Liver (tissue), 9 donors: ENCODE data around the gene UBE2E2. TPM values are rescaled to one million over a fixed set of nuclear protein-coding genes. Genes with fewer than 3 reads are reported as not detected.

Source experiments
- DNase-seq: peaks from one replicate; pipeline ENCODE4 v3.0.0-alpha.2; 2017; ENCODE audit warnings: low spot score
- H3K27ac ChIP-seq, 2 donors: one replicate each; pipeline ENCODE4 v1.7.0; 2013; ENCODE audit warnings: inconsistent platforms in 2 of 2, low read length in 2 of 2, control low read depth in 1 of 2, low read depth in 1 of 2, mild to moderate bottlenecking in 1 of 2
- H3K27me3 ChIP-seq, 4 donors: one replicate each; pipeline versions ENCODE4 v1.6.1 to v1.7.0; 2013; ENCODE audit warnings: low read length in 3 of 4, inconsistent platforms in 1 of 4, mild to moderate bottlenecking in 1 of 4, moderate library complexity in 1 of 4; ENCODE audit not compliant: control insufficient read depth in 4 of 4, insufficient read depth in 4 of 4
- H3K36me3 ChIP-seq, 4 donors: one replicate each; pipeline versions ENCODE4 v1.6.1 to v1.7.0; 2013; ENCODE audit warnings: low read length in 3 of 4, mild to moderate bottlenecking in 3 of 4, low read depth in 1 of 4, moderate library complexity in 1 of 4; ENCODE audit not compliant: control insufficient read depth in 4 of 4, insufficient read depth in 3 of 4
- H3K4me1 ChIP-seq, 4 donors: one replicate each; pipeline versions ENCODE4 v1.6.1 to v1.7.0; 2013; ENCODE audit warnings: low read length in 3 of 4, mild to moderate bottlenecking in 3 of 4, moderate library complexity in 1 of 4; ENCODE audit not compliant: control insufficient read depth in 4 of 4, insufficient read depth in 4 of 4
- H3K4me3 ChIP-seq, 3 donors: one replicate each; pipeline versions ENCODE4 v1.6.1 to v1.7.0; 2013; ENCODE audit warnings: low read length in 3 of 3, control low read depth in 1 of 3, low read depth in 1 of 3, mild to moderate bottlenecking in 1 of 3
- H3K9ac ChIP-seq, 2 donors: one replicate each; pipeline ENCODE4 v1.7.0; 2013; ENCODE audit warnings: low read length in 2 of 2, mild to moderate bottlenecking in 2 of 2, moderate library complexity in 2 of 2, control low read depth in 1 of 2, low read depth in 1 of 2
- H3K9me3 ChIP-seq, 4 donors: one replicate each; pipeline versions ENCODE4 v1.6.1 to v1.7.0; 2013; ENCODE audit warnings: low read length in 3 of 4; ENCODE audit not compliant: control insufficient read depth in 4 of 4
- ATF3 ChIP-seq: IDR thresholded peaks from 2 replicates; pipeline ENCODE4 v1.6.1; 2016; ENCODE audit warnings: antibody characterized with exemption
- CTCF ChIP-seq: fragments of 150-350 bp; IDR thresholded peaks from 2 replicates; pipeline ENCODE4 v1.5.1; 2017; ENCODE audit warnings: improper control_type of control experiment, low read depth, low read length; ENCODE audit not compliant: missing input control
- EGR1 ChIP-seq, 2 donors: IDR thresholded peaks; 2 replicates each; pipeline ENCODE4 v1.6.1; 2016 to 2018; ENCODE audit warnings: antibody characterized with exemption in 2 of 2, low read depth in 2 of 2
- FOXA1 ChIP-seq: IDR thresholded peaks from 2 replicates; pipeline ENCODE4 v1.6.1; 2016; ENCODE audit warnings: antibody characterized with exemption
- FOXA2 ChIP-seq: IDR thresholded peaks from 2 replicates; pipeline ENCODE4 v1.6.1; 2016; ENCODE audit warnings: antibody characterized with exemption
- GABPA ChIP-seq, 2 donors: IDR thresholded peaks in 1 of 2; conservative IDR thresholded peaks in 1 of 2; 2 replicates each; pipeline ENCODE4 v1.6.1; 2016; ENCODE audit warnings: antibody characterized with exemption in 2 of 2, mild to moderate bottlenecking in 1 of 2, moderate library complexity in 1 of 2
- HNF4A ChIP-seq, 2 donors: conservative IDR thresholded peaks; 2 replicates each; pipeline ENCODE4 v1.6.1; 2016; ENCODE audit warnings: antibody characterized with exemption in 2 of 2, mild to moderate bottlenecking in 2 of 2
- HNF4G ChIP-seq: IDR thresholded peaks from 2 replicates; pipeline ENCODE4 v1.6.1; 2016; ENCODE audit warnings: antibody characterized with exemption
- JUND ChIP-seq, 2 donors: IDR thresholded peaks; 2 replicates each; pipeline ENCODE4 v1.6.1; 2016; ENCODE audit warnings: antibody characterized with exemption in 2 of 2
- NR2F2 ChIP-seq: IDR thresholded peaks from 2 replicates; pipeline ENCODE4 v1.6.1; 2016; ENCODE audit warnings: antibody characterized with exemption
- RAD21 ChIP-seq, 2 donors: IDR thresholded peaks; 2 replicates each; pipeline ENCODE4 v1.6.1; 2016; ENCODE audit warnings: antibody characterized with exemption in 2 of 2, mild to moderate bottlenecking in 2 of 2
- REST ChIP-seq: IDR thresholded peaks from 2 replicates; pipeline ENCODE4 v1.6.1; 2016; ENCODE audit warnings: antibody characterized with exemption, mild to moderate bottlenecking
- SP1 ChIP-seq: IDR thresholded peaks from 2 replicates; pipeline ENCODE4 v1.6.1; 2018; ENCODE audit warnings: antibody characterized with exemption, mild to moderate bottlenecking
- TAF1 ChIP-seq: conservative IDR thresholded peaks from 2 replicates; pipeline ENCODE4 v1.6.1; 2016; ENCODE audit warnings: antibody characterized with exemption, mild to moderate bottlenecking
- YY1 ChIP-seq: IDR thresholded peaks from 2 replicates; pipeline ENCODE4 v1.6.1; 2016; ENCODE audit warnings: antibody characterized with exemption, mild to moderate bottlenecking
- ZBTB33 ChIP-seq: IDR thresholded peaks from 2 replicates; pipeline ENCODE4 v1.6.1; 2016; ENCODE audit warnings: antibody characterized with exemption
- WGBS: extraction: QIAGEN DNeasy Blood & Tissue Kit; methylation state at CpG from one replicate; pipeline ENCODE4 v1.1.7; 2013; 5-methylcytosine and 5-hydroxymethylcytosine counted together
- polyA plus RNA-seq, 2 donors: library from polyadenylated mRNA; stranded (reverse) in 1 of 2; unstranded in 1 of 2; fragments of 200-250 nt in 1 of 2; fragments of >200 nt in 1 of 2; fragmentation: Nextera tagmentation in 1 of 2; extraction: Ambion mirVana in 1 of 2; gene quantifications; one replicate each; pipeline versions ENCODE4 v1.2.1 to v1.2.3, GENCODE V29; 2013 to 2015
- total RNA-seq, 2 donors: library from RNA; depleted of rRNA; stranded (reverse); fragments of >200 nt; gene quantifications; one replicate each; pipeline ENCODE4 v1.2.3, GENCODE V29; 2014
- donor health status: healthy.
- donor health status: healthy.
- donor health status: healthy.
- donor health status: healthy.
- donor health status: healthy.

UBE2E2 gene
- total and polyA plus RNA-seq, 4 donors: 9.0 to 27.8 (median 16.8) TPM

DNA sequence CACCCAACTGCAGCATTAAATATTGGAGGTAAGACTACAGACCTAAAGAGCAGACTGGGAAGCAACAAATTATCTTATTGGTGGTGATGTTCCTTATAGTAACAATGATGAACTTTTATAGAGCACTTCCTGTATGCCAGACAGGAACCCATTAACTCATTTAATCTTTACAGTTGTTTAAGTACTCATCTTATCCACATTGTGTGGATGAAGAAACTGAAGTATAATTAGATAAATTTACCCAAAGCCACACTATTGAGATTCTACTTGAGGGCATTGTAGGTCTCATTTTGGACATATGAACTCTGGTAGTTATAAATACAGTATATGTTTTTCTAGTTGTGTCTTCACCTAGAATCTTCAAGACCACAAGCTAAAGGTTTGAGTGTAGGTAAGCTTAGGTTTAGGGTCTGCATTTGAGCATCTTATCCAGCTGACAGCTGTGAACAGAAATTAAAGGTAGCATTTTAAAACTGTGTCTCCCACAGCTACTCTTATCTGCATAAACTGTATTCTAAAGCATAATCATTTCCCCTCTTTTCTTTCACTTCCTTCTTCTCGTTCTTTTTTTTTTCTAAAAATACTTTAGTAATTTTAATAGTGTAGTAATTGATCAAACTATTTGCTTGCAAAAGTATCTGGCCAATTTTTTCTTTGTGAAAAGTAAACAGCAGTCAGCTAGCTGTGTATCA, 138.2 kb downstream of the UBE2E2 start (continued):
- TF ChIP-seq CTCF (no peak), FOXA1 (no peak)

DNA sequence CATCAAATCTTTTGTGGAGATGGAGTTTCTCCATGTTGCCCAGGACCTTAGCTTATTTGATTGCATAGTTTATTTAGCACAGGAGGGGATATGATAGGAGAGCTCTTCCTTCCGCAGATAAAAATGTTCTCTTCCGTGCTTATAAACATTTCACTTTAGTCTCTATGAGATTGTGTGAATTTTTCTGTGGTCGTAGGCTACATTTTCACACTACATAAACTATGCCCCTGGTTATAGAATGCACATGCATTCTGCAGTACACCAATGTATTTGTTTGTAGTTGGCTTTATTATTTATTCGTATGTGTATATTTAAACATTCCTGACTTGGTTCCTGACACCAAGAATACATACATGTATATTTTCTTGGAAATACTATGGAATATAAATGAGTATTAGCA, 139.2 kb downstream of the UBE2E2 start:
- no peak overlapping the region for H3K27ac ChIP-seq
- 82% methylated on average over 4 of the region's 4 CpGs for WGBS
- no peaks in the 10 kb centered on the region for H3K36me3 ChIP-seq
- no peaks in the 10 kb centered on the region for H3K4me1 ChIP-seq
- DNase-seq: no peak
- no peaks in the 10 kb centered on the region for H3K27me3 ChIP-seq
- H3K9ac ChIP-seq: no peak overlapping the region
- no peak overlapping the region for H3K4me3 ChIP-seq
- H3K9me3 ChIP-seq: no peaks in the 10 kb centered on the region
- TF ChIP-seq NR2F2 (no peak), ZBTB33 (no peak), YY1 (no peak), HNF4G (no peak), RAD21 (IDR thresholded peaks at IDR 0.05) (no peak), GABPA (IDR thresholded peaks at IDR 0.05 in 1 of 2, conservative IDR thresholded peaks at IDR 0.05 in 1 of 2) (no peak), SP1 (no peak), FOXA1 (no peak), JUND (IDR thresholded peaks at IDR 0.05) (no peak), HNF4A (conservative IDR thresholded peaks at IDR 0.05) (no peak), REST (no peak)

- no peaks in the 10 kb centered on the region for H3K9me3 ChIP-seq
- no peak overlapping the region for H3K4me3 ChIP-seq
- WGBS: 95% methylated on average over 7 of the region's 7 CpGs
- H3K9ac ChIP-seq: no peak overlapping the region
- no peaks in the 10 kb centered on the region for H3K36me3 ChIP-seq
- no peak overlapping the region for H3K27ac ChIP-seq
- no peaks in the 10 kb centered on the region for H3K4me1 ChIP-seq
- no peaks in the 10 kb centered on the region for H3K27me3 ChIP-seq
- DNase-seq: no peak
- TF ChIP-seq EGR1 (IDR thresholded peaks at IDR 0.05; ENCODE audit: low read depth in 2 of 2): no peak
- no peak for TF ChIP-seq JUND (IDR thresholded peaks at IDR 0.05)
- no peak for TF ChIP-seq FOXA1
- TF ChIP-seq REST: no peak
- no peak for TF ChIP-seq RAD21 (IDR thresholded peaks at IDR 0.05)
- no peak for TF ChIP-seq FOXA2
- no peak for TF ChIP-seq ATF3
- no peak for TF ChIP-seq ZBTB33
- TF ChIP-seq HNF4A (conservative IDR thresholded peaks at IDR 0.05): no peak
- TF ChIP-seq YY1: no peak
- no peak for TF ChIP-seq TAF1
- no peak for TF ChIP-seq SP1
- no peak for TF ChIP-seq HNF4G
Observed at GRCh38 chr3:23343509-23343908, 140.4 kb downstream of the UBE2E2 start.
